ENCODE data around the gene ADAM10. TPM values are rescaled to one million over a fixed set of nuclear protein-coding genes. Genes with fewer than 3 reads are reported as not detected.

Gene ADAM10
- total and polyA plus RNA-seq, 11 donors: 8.4 to 128 (median 67.0) TPM

DNA sequence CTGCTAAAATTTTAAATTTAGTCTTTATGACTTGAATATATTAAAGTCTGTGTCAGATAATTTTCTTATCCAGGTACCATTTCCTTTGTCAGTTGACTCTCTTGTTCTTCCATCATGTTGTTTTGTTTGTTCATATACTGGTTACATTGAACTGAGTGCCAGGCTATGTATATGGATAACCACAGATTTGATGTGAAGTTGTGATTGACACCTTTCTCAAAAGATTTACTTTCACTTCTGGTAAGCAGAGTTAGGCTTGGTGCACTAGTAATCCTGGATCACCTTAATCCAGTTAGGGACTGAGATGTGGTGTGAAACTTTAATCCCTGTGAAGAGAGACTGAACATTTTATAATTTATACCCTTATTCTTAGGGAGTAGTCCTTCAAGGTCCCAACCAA, 99.4 kb downstream of the ADAM10 start:
- no peak for DNase-seq

DNA sequence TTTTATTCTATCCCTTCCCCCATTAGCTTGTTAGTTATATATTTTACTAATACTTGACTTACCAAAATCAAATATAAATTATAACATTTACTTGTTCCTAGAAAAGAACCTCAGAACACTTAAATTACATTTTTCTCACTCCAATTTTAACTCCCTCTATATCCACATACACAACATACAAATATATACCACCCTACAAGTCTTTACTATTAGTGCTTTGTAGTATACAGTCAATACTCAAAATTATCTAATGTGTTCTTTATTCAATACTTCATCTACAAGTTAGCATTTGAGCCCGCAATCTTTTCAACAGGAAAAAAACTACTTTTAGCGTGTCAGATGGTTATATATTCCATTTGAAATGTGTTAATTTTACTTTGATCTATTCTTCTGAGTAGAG, 100.3 kb downstream of the ADAM10 start:
- intact Hi-C loops (cut with DNase I): no loop called here
- DNase-seq (no peak), ATAC-seq (no peak)
- Histone ChIP-seq H3K27me3 (no peaks in the 10 kb centered on the region), H3K4me1 (no peaks in the 10 kb centered on the region), H3K9me3 (no peaks in the 10 kb centered on the region), H3K36me3 (peaks cover 0 to 21% (median 13%) of the 10 kb centered on the region in 9 donors), H3K4me3 (no peak overlapping the region), H3K27ac (no peak overlapping the region)
- no peak for TF ChIP-seq POLR2A (IDR thresholded peaks at IDR 0.05)
- TF ChIP-seq, protein P1, sequence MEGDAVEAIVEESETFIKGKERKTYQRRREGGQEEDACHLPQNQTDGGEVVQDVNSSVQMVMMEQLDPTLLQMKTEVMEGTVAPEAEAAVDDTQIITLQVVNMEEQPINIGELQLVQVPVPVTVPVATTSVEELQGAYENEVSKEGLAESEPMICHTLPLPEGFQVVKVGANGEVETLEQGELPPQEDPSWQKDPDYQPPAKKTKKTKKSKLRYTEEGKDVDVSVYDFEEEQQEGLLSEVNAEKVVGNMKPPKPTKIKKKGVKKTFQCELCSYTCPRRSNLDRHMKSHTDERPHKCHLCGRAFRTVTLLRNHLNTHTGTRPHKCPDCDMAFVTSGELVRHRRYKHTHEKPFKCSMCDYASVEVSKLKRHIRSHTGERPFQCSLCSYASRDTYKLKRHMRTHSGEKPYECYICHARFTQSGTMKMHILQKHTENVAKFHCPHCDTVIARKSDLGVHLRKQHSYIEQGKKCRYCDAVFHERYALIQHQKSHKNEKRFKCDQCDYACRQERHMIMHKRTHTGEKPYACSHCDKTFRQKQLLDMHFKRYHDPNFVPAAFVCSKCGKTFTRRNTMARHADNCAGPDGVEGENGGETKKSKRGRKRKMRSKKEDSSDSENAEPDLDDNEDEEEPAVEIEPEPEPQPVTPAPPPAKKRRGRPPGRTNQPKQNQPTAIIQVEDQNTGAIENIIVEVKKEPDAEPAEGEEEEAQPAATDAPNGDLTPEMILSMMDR (IDR thresholded peaks at IDR 0.05): no peak
- 97 to 100% (median 98%) methylated on average over 2 of the region's 2 CpGs for WGBS, 4 donors

More for the DNA sequence above, 99.4 kb downstream of the ADAM10 start:
- Histone ChIP-seq H3K4me3 (no peak overlapping the region), H3K9me3 (no peaks in the 10 kb centered on the region), H3K27ac (no peak overlapping the region), H3K27me3 (no peaks in the 10 kb centered on the region), H3K4me1 (no peaks in the 10 kb centered on the region), H3K36me3 (peaks cover 0 to 27% (median 17%) of the 10 kb centered on the region in 9 donors)
- no peak for ATAC-seq
- intact Hi-C loops (cut with DNase I): no loop called here
- TF ChIP-seq, protein P1 (IDR thresholded peaks at IDR 0.05): no peak
- TF ChIP-seq POLR2A (IDR thresholded peaks at IDR 0.05): no peak

GRCh38 chr15:58643996-58644395, 105.5 kb downstream of the ADAM10 start:
- TF ChIP-seq, protein P1 (IDR thresholded peaks at IDR 0.05): no peak
- TF ChIP-seq POLR2A (IDR thresholded peaks at IDR 0.05): no peak

DNA sequence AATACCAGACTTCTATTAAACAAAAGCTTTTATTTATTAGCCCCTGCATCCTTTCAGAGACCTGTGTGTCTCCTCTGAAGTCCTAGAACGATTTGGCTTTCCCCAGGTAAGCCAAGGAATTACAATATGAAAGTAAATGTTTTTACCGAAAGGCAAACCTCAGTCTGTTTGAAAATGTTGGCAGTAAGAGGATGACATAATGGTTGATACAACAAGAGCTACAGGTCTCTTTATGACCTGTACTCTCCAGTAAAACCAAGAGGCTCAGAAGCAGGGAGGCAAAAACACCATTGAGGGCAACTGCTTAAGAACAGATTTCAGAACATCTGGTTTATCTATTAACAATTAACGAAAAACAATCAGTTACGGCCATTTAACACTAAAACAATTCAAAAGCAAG, 107.8 kb downstream of the ADAM10 start:
- Histone ChIP-seq H3K27ac (no peak overlapping the region), H3K36me3 (peaks cover 0 to 88% (median 66%) of the 10 kb centered on the region in 9 donors), H3K4me3 (no peak overlapping the region), H3K9me3 (no peaks in the 10 kb centered on the region), H3K27me3 (no peaks in the 10 kb centered on the region), H3K4me1 (no peaks in the 10 kb centered on the region)
- ATAC-seq: no peak
- DNase-seq: no peak
- WGBS, 4 donors: 61 to 87% (median 73%) methylated on average over 4 of the region's 4 CpGs
- intact Hi-C loops (cut with DNase I): no loop called here
- TF ChIP-seq POLR2A (IDR thresholded peaks at IDR 0.05): no peak
- TF ChIP-seq, protein P1 (IDR thresholded peaks at IDR 0.05): no peak

More at GRCh38 chr15:58643996-58644395, 105.5 kb downstream of the ADAM10 start:
- no peaks in the 10 kb centered on the region for H3K27me3 ChIP-seq
- peaks cover 0 to 64% (median 54%) of the 10 kb centered on the region in 9 donors for H3K36me3 ChIP-seq
- ATAC-seq (no peak), DNase-seq (no peak)
- WGBS, 4 donors: 89 to 95% (median 94%) methylated on average over 5 of the region's 5 CpGs
- H3K27ac ChIP-seq: no peak overlapping the region
- intact Hi-C loops (cut with DNase I): no loop called here
- H3K4me1 ChIP-seq: no peaks in the 10 kb centered on the region
- H3K4me3 ChIP-seq: no peak overlapping the region
- H3K9me3 ChIP-seq: no peaks in the 10 kb centered on the region
